NOMO-1 treated with dmso at 0.1 percent for 144 hours (cell line): ENCODE data around the gene SLU7.
A peak's percentile ranks its signal among the peaks of the same experiment; 100 is the strongest.

Experiments used
- DNase-seq: peaks from one replicate; lab custom pipeline; 2025; ENCODE audit not compliant: unreplicated experiment; lab: John Stamatoyannopoulos, UW

SLU7 gene

DNA sequence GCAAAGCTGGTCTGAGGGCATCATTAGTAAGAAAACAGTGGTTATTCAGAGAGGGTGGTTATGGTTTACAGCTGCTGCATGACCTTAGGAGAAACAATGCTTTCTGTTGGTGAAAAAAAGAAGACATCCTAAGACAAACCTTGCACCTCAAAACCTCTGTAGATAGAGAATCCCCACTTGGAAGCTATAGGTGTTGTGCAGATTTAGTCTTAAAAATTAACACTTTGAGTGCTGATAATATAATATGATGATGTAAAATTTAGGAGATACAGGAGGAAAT lies 1.4 kb upstream of the SLU7 start:
- no peak for DNase-seq

DNA sequence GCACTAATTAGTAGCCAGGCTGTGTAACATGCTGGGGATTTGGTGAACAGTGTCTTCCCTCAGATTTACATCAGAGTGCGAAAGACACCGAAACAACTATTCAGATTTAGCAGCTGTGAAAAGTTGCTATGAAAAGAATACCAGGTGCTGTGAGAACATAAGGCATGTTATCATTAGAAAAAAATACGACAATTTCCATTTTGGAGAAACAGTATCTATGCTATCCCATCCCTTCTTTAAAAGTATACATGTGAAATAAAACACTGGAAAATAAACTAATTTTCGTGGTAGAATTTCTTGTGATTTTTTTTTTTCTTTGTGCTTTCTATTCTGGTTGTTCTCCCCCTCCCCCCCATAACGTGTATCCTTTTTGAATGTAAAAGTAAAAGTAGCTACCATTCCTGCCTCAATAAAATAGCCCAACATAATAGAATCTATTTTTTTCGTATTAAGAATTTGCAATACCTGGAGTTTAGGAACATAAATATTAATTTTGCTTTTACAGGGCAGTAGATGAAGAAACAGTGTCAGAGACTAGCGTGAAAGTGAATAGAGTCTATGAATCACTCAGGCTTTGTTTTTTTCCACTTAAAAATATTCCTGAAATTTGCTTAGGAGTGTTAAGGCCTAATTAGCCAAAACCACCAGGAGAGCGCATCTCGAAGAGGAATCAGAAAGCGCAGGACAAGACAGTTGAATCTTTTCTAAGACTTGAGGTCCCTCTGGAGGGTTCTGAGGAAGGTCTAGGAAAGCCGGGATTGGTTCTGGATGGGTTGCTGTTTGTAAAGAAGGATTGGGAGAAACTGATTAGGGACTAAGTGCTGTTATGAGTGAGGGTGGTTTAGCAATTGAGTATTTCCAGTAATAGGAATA lies 813 bp upstream of the SLU7 start:
- DNase-seq = no peak

DNA sequence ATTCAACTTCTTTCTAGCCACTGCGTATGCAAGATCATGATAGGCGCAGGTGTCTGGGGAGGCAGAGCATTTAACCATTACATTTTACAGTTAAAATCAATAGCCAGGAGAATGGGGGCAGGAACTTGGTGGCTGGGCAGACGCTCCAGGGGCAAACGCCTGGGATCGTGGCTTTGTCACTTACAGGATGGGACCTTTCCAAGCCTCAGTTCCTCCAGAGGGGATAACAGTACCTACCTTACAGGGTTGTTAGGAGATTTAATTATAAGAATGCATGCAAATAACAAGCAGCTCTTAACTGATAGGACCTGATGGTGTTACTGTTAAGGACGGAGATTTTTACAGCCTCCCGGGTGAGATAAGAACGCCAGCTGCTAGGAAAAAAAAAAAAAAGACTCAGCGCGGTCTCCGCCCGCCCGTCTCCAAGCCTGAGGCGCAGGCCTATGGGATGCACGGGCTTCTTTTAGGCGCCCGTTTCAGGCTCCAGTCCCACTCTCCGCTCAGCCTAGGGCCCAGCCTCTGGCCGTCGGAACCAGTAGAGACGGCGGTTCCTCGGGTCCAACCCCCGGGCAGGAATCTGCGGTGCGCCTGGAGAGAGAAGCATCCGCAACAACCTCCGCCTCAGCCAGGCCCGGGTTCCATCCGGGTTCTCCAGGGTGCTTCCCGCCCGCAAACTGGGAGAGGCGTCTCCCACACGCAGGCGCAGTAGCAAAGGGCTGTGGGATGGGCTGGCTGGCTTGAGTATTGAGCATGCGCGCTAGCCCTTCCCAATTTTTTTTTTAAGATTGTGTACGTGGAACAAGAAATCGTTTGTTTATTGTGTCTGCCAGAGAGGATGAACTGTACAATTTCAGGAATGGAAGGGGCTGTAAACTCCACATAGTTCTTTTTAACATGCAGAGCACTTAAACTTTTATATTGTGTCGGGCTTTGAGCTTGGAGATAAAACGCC lies 19.2 kb downstream of the SLU7 start, which contains the start of gene FAM200C:
Gene FAM200C (minus strand): TSS at position 653 of the 952 bp plus-strand sequence. CDS start 4,564 bp downstream, outside the sequence.
- DNase-seq = peak; percentile 86

DNA sequence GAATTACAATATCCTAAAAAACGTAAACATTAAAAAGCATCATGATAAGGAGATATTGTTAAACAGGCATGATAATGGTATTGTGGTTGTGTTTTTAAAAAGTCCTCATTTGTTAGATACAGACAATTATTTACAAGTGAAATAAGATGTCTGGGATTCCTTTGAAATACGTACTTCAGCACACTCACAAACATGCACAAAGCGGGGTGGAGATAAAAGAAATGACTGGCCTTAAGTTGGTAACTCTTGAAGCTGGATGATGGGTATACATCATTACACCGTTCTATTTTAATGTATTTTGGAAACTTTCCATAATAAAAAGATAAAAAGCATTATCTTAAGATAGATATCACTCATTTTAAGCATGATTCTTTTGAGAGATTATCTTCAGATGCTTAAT lies 20.1 kb downstream of the SLU7 start:
- no peak for DNase-seq

DNA sequence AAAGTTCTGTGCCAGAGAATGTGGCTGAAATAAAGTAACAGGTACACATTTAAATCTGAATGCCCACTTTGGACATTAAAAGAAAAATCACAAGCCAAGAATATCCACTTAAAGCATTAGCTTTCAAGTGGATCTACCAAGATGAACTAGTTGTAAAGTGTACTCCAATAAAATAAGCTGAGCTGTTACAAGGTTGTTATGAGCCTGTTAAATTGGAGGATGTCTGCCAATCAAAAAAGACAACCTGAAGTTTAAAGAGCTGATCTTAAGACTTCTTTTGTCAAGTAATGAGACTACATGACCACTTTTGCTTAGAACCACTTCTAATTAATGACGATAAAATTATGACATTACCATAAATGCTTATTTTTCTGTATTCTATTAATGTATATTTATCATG lies 21.4 kb downstream of the SLU7 start:
- DNase-seq = no peak

DNA sequence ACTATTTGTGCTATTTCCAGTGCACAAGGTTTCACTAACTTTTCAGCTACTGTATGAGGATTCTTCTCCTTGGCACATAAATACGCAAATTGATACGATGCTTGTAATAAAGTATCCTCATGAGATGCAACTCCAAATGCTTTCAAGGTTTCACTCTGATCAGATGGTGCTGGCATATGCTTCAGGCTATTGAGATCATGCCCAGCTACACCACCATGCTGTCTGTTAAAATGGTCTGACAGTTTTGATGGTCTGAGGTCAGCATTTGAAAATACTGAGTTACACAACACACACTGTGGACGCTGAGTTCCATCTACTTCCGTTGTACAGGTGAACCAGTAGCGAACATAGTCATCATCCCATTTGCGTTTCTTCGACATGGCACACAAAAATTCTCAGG lies 23.8 kb downstream of the SLU7 start:
- DNase-seq = no peak

DNA sequence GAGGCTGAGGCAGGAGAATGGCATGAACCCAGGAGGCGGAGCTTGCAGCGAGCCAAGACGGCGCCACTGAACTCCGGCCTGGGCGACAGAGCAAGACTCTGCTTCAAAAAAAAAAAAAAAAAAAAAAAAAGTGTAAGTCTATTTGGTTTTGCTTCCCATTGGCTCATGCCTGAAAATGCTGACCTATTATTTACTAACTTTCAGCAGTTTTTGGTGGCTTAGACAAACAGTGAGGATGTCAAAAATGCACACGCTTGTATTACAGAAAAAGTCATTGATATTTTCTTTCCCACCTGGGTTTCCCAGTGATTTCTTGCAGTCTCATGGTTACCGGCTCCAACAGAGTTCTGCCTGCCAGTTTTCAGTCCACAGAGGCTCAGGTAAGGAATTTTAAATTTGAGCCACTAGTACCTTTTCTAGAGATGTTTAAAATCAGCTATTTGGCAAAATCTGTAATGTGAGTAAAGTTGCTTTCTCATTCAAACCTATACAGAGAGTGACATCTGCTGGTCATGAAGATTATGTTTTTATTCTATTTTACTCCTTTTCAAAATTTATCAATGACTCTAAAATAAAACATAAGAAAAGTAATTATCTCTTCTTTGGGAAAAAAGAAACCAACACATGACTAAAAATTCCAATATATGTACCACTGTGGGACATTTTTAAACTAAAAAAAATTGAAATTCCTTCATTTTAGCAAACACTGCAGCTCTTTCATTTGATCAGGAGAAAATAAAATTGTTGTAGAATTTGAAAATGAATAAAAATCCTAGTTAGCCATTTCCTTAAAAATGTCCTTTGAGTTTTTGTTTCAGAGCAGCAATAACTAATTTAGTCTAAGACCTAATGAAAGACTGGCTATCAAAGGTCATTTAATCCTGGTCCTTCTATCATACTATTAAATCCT lies 27.8 kb downstream of the SLU7 start:
- no peak for DNase-seq

DNA sequence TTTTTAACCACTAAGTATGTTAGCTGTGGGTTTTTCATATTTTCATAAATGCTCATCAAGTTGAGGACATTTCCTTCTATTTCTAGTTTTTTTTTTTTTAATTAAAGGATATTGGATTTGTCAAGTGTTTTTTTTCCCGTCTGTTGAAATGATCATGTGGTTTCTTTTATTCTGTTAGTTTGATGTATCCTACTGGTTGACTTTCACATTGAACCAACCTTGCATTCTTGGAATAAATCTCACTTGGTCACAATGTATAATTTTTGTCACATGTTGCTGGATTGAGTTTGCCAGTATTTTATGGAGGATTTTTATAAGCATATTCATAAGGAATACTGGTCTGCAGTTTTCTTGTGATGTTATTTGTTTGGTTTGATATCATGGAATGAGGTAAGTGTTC lies 31.4 kb downstream of the SLU7 start:
- DNase-seq = no peak

DNA sequence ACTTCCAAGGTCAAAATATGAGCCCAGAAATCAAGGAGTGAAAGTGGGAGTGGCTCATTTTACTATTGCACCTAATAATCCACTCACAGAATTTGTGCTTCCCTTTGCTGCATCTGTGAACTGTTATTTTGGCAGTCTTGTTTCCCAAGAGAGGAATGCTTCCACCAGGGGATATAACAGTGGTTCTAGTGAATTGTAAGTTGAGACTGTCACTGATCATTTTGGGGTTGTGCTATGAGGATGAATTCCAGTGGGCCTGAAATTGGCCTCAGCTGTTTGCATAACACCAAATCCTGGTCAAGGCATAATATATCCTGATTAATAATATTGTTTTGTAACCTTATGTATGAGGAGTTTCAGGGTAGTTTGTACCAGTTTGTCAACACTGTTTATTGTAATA lies 33.4 kb downstream of the SLU7 start:
- DNase-seq = no peak

DNA sequence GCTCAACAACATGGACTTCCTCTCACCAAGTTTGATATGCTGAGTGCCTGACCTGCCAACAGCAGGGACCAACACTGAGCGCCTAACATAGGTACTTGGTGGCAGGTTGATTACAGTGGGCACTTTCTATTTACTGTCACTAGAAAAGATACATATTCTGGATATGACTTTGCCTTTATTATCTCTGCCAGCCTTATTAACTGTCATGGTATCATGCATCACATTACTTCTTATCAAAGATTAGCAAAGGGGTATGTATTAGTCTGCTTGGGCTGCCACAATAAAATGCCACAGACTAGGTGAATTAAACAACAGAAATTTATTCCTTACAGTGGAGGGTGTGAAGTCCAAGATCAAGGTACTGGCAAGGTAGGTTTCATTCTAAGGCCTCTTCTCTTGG lies 34.2 kb downstream of the SLU7 start:
- no peak for DNase-seq

DNA sequence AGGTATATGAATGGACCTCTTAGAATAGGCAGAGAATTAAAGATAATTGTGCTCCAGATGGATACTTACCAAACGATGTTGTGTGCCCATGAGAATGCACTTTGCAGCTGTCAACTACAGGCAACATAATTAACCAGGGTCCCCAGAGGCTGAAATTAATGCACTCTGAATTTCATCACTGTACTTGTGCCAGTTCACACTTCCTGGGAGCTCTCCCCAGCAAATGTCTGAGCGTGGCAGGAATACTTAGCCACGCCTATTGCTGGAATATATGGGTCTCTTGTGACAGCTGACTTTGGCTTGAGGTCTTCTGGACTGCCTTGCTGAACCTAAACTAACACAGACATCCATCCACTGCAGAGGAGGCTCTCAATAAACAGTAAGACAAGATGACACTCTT lies 36.5 kb downstream of the SLU7 start:
- DNase-seq = no peak

DNA sequence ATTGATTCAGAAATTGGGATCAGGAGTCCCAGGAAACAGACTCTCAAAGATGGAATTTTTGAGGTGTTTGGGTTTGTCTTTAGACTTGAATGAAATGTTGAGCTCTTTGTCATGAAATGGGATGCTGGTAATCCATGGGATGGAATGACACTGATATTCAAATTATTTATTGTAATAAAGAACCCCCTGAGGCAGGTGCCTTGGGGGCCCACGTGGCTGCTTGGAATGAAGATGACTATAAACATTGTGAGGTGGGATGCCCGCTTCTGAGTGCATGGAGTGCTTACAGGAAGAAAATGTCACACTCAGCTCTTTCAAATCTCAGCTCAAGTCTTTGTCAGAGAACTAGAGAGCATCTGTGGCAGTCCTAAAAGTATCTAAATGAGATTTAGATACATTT lies 38.8 kb downstream of the SLU7 start:
- DNase-seq = no peak

DNA sequence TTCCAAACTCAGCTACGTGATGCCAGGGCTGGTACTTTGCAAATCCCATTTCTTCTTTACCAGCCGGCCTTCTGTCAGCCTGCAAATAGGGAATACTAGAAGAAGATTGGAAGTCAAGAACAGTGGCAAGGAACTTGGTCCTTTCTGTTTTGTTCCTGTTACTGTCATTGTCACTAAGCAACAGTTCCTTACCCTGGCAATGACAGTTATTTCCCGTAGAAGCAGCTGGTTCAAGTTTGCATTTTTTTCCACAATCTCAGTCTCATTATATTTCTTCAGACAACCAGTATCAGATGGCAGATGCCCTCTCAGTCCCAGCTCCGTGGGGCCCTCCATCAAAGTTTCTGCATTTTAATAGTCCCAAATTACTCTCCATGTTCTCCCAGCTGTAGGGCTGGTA lies 39.4 kb downstream of the SLU7 start:
- DNase-seq = no peak

DNA sequence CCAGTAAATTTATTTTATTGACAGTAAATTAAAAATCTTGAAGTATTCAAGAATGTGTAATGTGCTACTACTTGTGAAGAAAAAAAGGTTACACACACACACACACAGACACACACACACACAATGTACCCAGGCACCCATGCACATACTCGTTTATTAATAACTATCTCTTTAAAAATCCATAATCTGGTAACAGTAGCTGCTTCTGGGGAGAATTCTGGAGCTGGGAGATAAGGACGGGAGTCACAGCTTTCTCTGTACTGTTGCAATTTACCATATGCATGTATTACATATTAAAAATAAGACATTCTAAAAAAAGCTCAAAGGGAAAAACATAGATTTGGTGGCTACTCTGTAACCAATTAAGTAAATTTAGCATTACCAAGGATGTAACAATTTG lies 40.6 kb downstream of the SLU7 start:
- DNase-seq = no peak

DNA sequence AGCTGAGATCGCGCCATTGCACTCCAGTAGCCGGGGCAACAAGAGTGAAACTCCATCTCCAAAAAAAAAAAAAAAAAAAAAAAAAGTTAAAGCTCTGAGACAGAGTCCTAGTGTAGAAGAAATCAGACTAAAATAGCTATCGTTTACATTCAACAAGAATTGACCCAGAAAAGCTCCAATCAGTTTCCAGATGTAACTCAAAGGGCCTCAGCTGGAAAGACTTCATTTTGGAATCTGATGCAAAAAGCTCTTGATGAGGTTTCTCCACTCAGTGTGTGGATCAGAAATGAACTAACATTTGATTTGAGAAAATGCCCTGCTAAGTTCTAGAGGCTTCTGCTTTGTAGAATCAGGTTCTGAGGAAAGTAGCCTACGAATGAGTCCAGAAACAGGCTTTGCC lies 41.2 kb downstream of the SLU7 start:
- DNase-seq = no peak

DNA sequence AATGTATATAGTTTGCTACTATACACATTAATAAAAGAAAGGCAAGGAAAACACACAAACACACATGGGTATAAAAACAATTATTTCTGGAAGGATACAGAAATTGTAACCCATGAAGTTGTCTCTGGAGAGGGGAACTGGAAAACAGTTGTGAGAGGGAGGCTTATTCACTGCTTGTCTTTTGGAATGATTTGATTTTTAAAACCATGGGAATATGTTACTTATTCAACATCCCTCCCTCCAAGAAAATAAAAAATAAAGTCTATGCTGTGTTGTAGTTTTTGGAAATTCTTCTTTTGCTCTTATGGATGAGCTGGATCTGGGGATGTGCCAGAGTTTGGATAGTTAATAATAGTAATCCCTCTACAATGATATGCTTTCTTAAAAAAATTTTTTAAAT lies 42.5 kb downstream of the SLU7 start:
- DNase-seq = no peak

DNA sequence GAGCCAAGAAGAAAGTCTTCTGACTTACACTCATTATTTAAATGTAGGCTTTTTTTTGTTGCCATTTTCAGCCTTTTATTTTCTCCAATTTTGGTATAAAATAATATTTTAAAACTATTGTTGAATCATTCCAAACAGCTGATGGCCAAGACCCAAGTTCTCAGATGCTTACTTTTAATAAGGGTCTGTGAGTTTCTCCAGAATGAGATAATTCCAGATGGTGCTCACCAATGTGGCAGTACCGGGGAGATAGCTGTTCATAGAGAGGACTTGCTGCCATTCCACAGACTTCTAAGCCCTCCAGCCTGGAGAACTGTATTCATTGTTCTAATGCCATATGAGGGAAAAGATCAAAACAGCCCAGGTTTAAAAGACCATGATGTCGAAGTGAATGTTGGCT lies 43.2 kb downstream of the SLU7 start:
- no peak for DNase-seq

DNA sequence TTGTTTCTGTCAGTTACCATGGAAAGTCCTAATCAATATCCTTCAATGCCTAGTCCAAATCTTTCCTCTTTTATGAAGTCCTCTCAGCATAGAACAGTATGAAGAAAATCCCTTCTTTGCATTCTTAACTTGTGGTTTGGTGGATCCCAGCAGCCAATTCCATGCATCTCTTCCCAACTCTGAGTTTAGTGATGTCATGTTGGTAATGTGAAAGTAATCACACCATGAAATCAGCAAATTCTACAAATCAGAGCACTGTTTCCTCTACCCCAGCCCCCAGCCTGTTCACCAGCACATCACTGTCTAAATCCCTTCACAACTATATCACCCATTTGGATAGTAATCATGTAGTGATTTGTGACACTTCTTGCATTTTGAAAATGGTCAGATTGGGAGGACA lies 43.7 kb downstream of the SLU7 start:
- no peak for DNase-seq

DNA sequence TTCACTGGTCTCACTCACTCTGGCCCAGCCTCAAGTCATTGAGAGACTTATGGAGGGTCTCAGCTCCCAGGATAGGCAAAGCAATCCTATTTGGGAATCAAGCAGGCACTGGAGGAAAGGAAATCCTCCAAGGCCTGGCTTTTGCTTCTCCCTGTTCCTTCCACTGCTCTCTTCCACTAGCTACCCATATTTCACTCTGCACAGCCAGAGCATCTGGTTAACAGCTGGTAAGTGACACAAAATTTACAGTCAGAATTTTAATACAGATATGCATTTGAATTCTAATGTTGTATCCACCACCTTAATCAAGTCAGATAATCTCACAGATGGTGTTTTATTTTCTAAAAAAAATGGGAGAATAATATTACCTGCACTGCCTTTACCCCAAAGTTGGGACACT lies 47.6 kb downstream of the SLU7 start:
- no peak for DNase-seq

DNA sequence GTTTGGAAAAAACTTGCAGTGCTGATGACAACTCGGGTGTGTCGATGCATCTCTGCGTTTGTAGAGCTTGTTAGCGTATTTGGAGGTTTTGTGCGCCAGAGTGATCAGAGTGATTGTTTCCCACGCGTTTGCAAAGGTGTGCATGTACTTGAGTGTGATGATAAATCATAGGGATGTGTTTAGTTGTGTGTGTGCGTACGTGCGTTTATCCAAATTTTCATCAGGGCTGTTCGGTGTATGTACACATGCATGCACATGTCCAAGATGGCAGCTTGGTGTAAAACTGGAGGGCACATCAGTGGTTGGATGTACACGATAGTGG lies 48.2 kb downstream of the SLU7 start:
- no peak for DNase-seq

DNA sequence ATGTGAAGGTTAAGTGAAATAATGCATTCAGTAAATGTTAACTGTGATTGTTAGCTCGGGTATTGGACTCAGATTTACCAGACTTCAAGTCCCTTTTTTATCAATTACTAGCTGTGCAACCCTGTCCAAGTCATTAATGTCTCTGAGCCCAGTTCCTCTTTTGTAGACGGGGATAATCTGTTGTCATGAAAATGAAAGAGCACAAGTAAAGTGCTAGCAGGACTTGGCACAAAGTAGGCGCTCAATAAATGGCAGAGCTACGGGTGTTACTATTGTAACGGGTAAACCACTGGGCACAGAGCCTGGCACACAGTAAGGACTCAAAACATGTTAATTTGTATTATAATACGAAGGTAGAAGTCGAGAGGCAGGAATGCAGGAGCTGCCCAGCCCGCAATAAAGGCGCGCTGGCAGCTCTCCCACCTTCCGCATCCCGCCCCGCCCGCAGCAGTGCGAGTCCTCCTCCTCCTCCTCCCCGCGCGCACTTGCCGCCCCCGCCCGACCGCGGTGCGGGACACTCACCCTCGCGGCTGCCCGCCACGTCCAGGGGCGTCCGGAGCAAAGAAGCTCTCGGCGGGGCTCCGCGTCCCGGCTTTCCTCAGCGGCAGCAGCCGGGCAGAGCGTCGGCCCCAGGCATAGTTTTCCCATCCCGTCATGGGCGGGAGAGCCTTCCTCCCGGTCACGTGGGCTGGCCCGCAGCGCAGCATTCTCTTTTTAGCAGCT lies 48.7 kb downstream of the SLU7 start, which contains the start of gene C1QTNF2:
Gene C1QTNF2 (minus strand): TSS at position 637 of the 723 bp plus-strand sequence. CDS start 15,615 bp downstream, outside the sequence.
- no peak for DNase-seq
